HepG2 (cell line): ENCODE results near the gene TMEM217. TPM values are rescaled to one million over a fixed set of nuclear protein-coding genes. Genes with fewer than 3 reads are reported as not detected.

ENCODE experiments used
- KLF6 ChIP-seq: IDR thresholded peaks from 2 replicates; pipeline ENCODE4 v1.8.0; 2016; ENCODE audit warnings: missing biosample characterization, missing genetic modification reagents
- NCOA1 ChIP-seq: sonication (generic); formaldehyde crosslinking; IDR thresholded peaks from 2 replicates; pipeline ENCODE4 v1.9.0; 2021; ENCODE audit warnings: missing genetic modification reagents
- STAT5B ChIP-seq: sonication (generic); formaldehyde crosslinking; IDR thresholded peaks from 2 replicates; pipeline ENCODE4 v1.4.0; 2020; ENCODE audit warnings: missing genetic modification reagents
- TBX3 ChIP-seq: fragments of 450-650 bp; IDR thresholded peaks from 2 replicates; pipeline ENCODE4 v1.6.1; 2017; ENCODE audit warnings: antibody characterized with exemption, mild to moderate bottlenecking, inconsistent platforms, borderline replicate concordance
- TP53 ChIP-seq: sonication (generic); formaldehyde crosslinking; conservative IDR thresholded peaks from 2 replicates; pipeline ENCODE4 v1.4.0; 2020; ENCODE audit warnings: missing genetic modification reagents
- XRCC5 ChIP-seq: fragments of 200-400 bp; formaldehyde crosslinking; optimal IDR thresholded peaks from 2 replicates; pipeline ENCODE3; 2017; ENCODE audit warnings: mild to moderate bottlenecking, low read length
- ZBTB2 ChIP-seq: sonication (generic); formaldehyde crosslinking; IDR thresholded peaks from 2 replicates; pipeline ENCODE4 v1.8.0; 2022; ENCODE audit warnings: low read depth, missing genetic modification reagents
- ZBTB40 ChIP-seq, 2 experiments: fragments of 450-650 bp in 1 of 2; sonication (generic) in 1 of 2; formaldehyde crosslinking in 1 of 2; IDR thresholded peaks; 2 replicates each; pipeline versions ENCODE4 v1.6.1 to v1.8.0; 2016 to 2022; ENCODE audit warnings: antibody characterized with exemption in 1 of 2, mild to moderate bottlenecking in 1 of 2, missing genetic modification reagents in 1 of 2
- ZKSCAN1 ChIP-seq: fragments of 150-350 bp; IDR thresholded peaks from 2 replicates; pipeline ENCODE4 v1.6.1; 2014; ENCODE audit warnings: low read length
- ZNF432 ChIP-seq: sonication (generic); formaldehyde crosslinking; IDR thresholded peaks from 2 replicates; pipeline ENCODE4 v1.5.0; 2020; ENCODE audit warnings: missing genetic modification reagents, mild to moderate bottlenecking, borderline replicate concordance
- ZNF670 ChIP-seq: sonication (generic); formaldehyde crosslinking; IDR thresholded peaks from 2 replicates; pipeline ENCODE4 v1.8.0; 2022; ENCODE audit warnings: mild to moderate bottlenecking, missing genetic modification reagents, borderline replicate concordance
- ZNF713 ChIP-seq: sonication (generic); formaldehyde crosslinking; IDR thresholded peaks from 2 replicates; pipeline ENCODE4 v1.4.0; 2020; ENCODE audit warnings: mild to moderate bottlenecking, missing genetic modification reagents
- ZSCAN31 ChIP-seq: sonication (generic); formaldehyde crosslinking; IDR thresholded peaks from 2 replicates; pipeline ENCODE4 v1.5.0; 2020; ENCODE audit warnings: low read depth, mild to moderate bottlenecking, missing genetic modification reagents
- polyA plus RNA-seq, 8 experiments: library from polyadenylated mRNA; depleted of rRNA in 3 of 8; stranded (reverse) in 7 of 8; unstranded in 1 of 8; fragments of >200 nt; fragmentation: Illumina TruSeq in 4 of 8; extraction: Trizol in 4 of 8; gene quantifications; 2 replicates each; pipeline versions ENCODE4 v1.2.1 to v1.2.3, GENCODE V29; 2011 to 2016; ENCODE audit warnings: low read depth in 4 of 8, missing spikeins in 1 of 8, mixed read lengths in 1 of 8; ENCODE audit not compliant: insufficient read depth in 1 of 8
- total RNA-seq, 5 experiments: library from RNA; depleted of rRNA; stranded (reverse); fragments of >200 nt; fragmentation: Illumina TruSeq; extraction: Trizol; gene quantifications; 2 replicates each; pipeline ENCODE4 v1.2.3, GENCODE V29; 2016; ENCODE audit warnings: low read depth in 1 of 5
- TF ChIP-seq, protein P1 (sequence below): sonication (generic); formaldehyde crosslinking; IDR thresholded peaks from 2 replicates; pipeline ENCODE4 v1.4.0; 2020; ENCODE audit warnings: missing genetic modification reagents

TMEM217 gene
- total and polyA plus RNA-seq, 2 of the 13 experiments (the other 11 are each of a cell fraction or from before 2014, with no cell fraction given) = 2.3 to 3.4 TPM

GRCh38 chr6:37171970-37172812, 85.8 kb downstream of the TMEM217 start (continued):
- TF ChIP-seq ZBTB40 (IDR thresholded peaks at IDR 0.05) (no peak), ZBTB40 (CRISPR knock-in tag; IDR thresholded peaks at IDR 0.05) (no peak), ZNF713 (CRISPR knock-in tag) (no peak), STAT5B (peak; percentile 39; the same call in 1 of the 2 replicates), ZKSCAN1 (0 out of 2 replicates have a peak, but pooled peaks have one; percentile 18), TBX3 (peak; percentile 75; the same call in 1 of the 2 replicates), TP53 (CRISPR knock-in tag) (0 out of 2 replicates have a peak, but pooled peaks have one; percentile 41), ZBTB2 (no peak), KLF6 (CRISPR knock-in tag) (peak; percentile 86), NCOA1 (CRISPR knock-in tag) (no peak), ZNF432 (CRISPR knock-in tag) (no peak), XRCC5 (peak; percentile 97), ZSCAN31 (peak; percentile 57; the same call in 1 of the 2 replicates), ZNF670 (CRISPR knock-in tag) (no peak)
- TF ChIP-seq, protein P1, sequence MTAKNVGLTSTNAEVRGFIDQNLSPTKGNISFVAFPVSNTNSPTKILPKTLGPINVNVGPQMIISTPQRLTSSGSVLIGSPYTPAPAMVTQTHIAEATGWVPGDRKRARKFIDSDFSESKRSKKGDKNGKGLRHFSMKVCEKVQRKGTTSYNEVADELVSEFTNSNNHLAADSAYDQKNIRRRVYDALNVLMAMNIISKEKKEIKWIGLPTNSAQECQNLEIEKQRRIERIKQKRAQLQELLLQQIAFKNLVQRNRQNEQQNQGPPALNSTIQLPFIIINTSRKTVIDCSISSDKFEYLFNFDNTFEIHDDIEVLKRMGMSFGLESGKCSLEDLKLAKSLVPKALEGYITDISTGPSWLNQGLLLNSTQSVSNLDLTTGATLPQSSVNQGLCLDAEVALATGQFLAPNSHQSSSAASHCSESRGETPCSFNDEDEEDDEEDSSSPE (CRISPR knock-in tag) = peak; percentile 66
